GM19240 (cell line): ENCODE measurements around the gene TINAG.
A peak's percentile ranks its signal among the peaks of the same experiment; 100 is the strongest.

Experiments used
- DNase-seq: peaks from one replicate; pipeline ENCODE4 v3.0.0; 2011; ENCODE audit warnings: low spot score; ENCODE audit not compliant: insufficient read length

Gene TINAG

GRCh38 chr6:54427396-54427937 lies 119.2 kb downstream of the TINAG start:
- DNase-seq: no peak

GRCh38 chr6:54428431-54428830 lies 120.2 kb downstream of the TINAG start:
- DNase-seq: peak; percentile 3

- no peak for DNase-seq
Observed at GRCh38 chr6:54431466-54431865, 123.2 kb downstream of the TINAG start.
